Nephron progenitor cell (in vitro differentiated cells): Measurements from ENCODE around the gene ACTMAP.
A peak's percentile ranks its signal among the peaks of the same experiment; 100 is the strongest.

Source experiments
- DNase-seq: peaks from one replicate; pipeline ENCODE4 v3.0.0; 2021
- H3K27ac Mint-ChIP-seq: 2 replicates; pipeline ENCODE4 v1.8.0; 2021; ENCODE audit warnings: mild to moderate bottlenecking, moderate library complexity, mixed read lengths
- H3K27me3 Mint-ChIP-seq: 2 replicates; pipeline ENCODE4 v1.8.0; 2021; ENCODE audit warnings: mild to moderate bottlenecking, low read depth, mixed read lengths; ENCODE audit not compliant: poor library complexity
- H3K36me3 Mint-ChIP-seq: 2 replicates; pipeline ENCODE4 v1.8.0; 2021; ENCODE audit warnings: low read depth, mixed read lengths
- H3K4me1 Mint-ChIP-seq: 2 replicates; pipeline ENCODE4 v1.8.0; 2021; ENCODE audit warnings: mixed read lengths
- H3K4me3 Mint-ChIP-seq: 2 replicates; pipeline ENCODE4 v1.8.0; 2021; ENCODE audit warnings: mild to moderate bottlenecking, moderate library complexity, mixed read lengths
- H3K9me3 Mint-ChIP-seq: 2 replicates; pipeline ENCODE4 v1.8.0; 2021; ENCODE audit warnings: mild to moderate bottlenecking, moderate library complexity, mixed read lengths
- CTCF ChIP-seq: fragments of 200-600 bp; sonication (generic); IDR thresholded peaks from 2 replicates; pipeline ENCODE4 v1.5.0; 2021; ENCODE audit warnings: antibody characterized with exemption

Gene ACTMAP

GRCh38 chr19:40750058-40750873, at the start of gene ACTMAP:
TSS of gene ACTMAP (minus strand) at chr19:40750477. CDS start at chr19:40749803, 674 bp downstream.
- H3K36me3 Mint-ChIP-seq: peaks cover 24% of the 10 kb centered on the region
- peak within 1 kb of the TSS; percentile 99 for H3K27ac Mint-ChIP-seq
- DNase-seq: peak; percentile 99
- TF ChIP-seq CTCF: no peak
- H3K4me3 Mint-ChIP-seq: peak within 1 kb of the TSS; percentile 94
- H3K27me3 Mint-ChIP-seq: peaks cover 6% of the 10 kb centered on the region
- H3K4me1 Mint-ChIP-seq: peaks cover 64% of the 10 kb centered on the region
- no peaks in the 10 kb centered on the region for H3K9me3 Mint-ChIP-seq

DNA sequence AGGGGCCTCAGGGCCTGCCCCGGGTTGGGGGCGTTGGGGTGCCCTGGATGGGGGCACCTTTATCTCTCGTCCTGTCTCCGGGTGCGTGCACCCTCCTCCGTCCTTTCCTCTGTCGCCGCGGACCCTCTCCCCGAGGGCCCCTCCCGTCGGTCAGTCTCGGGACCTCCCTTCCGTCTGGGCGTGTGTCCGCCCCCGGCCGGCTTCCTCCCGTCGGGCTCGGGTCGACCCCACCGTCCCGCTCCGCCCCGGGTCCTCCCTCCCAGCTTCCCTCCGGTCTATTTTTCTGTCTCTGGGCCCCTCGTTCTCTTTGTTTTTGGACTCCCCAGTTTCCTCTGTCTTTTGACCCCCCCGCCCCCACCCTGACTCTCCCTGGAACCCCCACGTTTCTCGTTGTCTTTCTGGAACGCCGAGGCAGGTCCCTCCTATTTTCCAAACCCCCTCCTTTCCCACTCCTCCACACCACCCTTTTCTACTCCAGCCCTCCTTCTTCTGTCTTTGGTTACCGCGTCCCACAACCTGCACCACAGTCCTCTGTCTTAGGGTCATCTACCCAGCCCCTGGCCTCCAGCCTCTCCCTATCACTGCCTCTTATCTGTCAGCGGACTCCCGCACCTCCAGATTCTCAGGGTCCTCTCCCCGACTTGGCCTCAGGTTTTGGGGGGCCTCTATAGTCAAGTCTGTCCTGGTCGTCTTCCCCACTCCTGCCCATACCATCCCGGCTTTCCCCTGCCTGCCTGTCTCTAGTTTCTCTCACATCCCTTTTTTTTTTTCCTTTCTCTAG, 49.5 kb upstream of the ACTMAP start:
- H3K36me3 Mint-ChIP-seq: peaks cover 9% of the 10 kb centered on the region
- DNase-seq: peak; percentile 58
- peak overlapping the region; percentile 97 for H3K4me3 Mint-ChIP-seq
- H3K27ac Mint-ChIP-seq: peak overlapping the region; percentile 98
- peaks cover 53% of the 10 kb centered on the region for H3K4me1 Mint-ChIP-seq
- TF ChIP-seq CTCF: no peak
- no peaks in the 10 kb centered on the region for H3K27me3 Mint-ChIP-seq
- no peaks in the 10 kb centered on the region for H3K9me3 Mint-ChIP-seq

GRCh38 chr19:40798683-40799557, 48.6 kb upstream of the ACTMAP start, which contains the start of gene EGLN2:
TSS of gene EGLN2 (plus strand) at chr19:40799191. CDS start at chr19:40800573, 1,382 bp downstream.
- peaks cover 45% of the 10 kb centered on the region for H3K4me1 Mint-ChIP-seq
- TF ChIP-seq CTCF: no peak
- no peaks in the 10 kb centered on the region for H3K9me3 Mint-ChIP-seq
- peak within 1 kb of the TSS; percentile 97 for H3K4me3 Mint-ChIP-seq
- H3K36me3 Mint-ChIP-seq: peaks cover 9% of the 10 kb centered on the region
- DNase-seq: peak; percentile 100
- H3K27ac Mint-ChIP-seq: peak within 1 kb of the TSS; percentile 98
- no peaks in the 10 kb centered on the region for H3K27me3 Mint-ChIP-seq

- Mint-ChIP-seq H3K27ac (peak overlapping the region; percentile 96), H3K27me3 (no peaks in the 10 kb centered on the region), H3K36me3 (peaks cover 9% of the 10 kb centered on the region), H3K4me3 (peak overlapping the region; percentile 92), H3K4me1 (peaks cover 37% of the 10 kb centered on the region), H3K9me3 (no peaks in the 10 kb centered on the region)
- TF ChIP-seq CTCF: no peak
- peak; percentile 67 for DNase-seq
These were observed 47.8 kb upstream of the ACTMAP start for GRCh38 chr19:40797963-40798682.
